ENCODE results near the gene CAPN1.

Gene CAPN1

DNA sequence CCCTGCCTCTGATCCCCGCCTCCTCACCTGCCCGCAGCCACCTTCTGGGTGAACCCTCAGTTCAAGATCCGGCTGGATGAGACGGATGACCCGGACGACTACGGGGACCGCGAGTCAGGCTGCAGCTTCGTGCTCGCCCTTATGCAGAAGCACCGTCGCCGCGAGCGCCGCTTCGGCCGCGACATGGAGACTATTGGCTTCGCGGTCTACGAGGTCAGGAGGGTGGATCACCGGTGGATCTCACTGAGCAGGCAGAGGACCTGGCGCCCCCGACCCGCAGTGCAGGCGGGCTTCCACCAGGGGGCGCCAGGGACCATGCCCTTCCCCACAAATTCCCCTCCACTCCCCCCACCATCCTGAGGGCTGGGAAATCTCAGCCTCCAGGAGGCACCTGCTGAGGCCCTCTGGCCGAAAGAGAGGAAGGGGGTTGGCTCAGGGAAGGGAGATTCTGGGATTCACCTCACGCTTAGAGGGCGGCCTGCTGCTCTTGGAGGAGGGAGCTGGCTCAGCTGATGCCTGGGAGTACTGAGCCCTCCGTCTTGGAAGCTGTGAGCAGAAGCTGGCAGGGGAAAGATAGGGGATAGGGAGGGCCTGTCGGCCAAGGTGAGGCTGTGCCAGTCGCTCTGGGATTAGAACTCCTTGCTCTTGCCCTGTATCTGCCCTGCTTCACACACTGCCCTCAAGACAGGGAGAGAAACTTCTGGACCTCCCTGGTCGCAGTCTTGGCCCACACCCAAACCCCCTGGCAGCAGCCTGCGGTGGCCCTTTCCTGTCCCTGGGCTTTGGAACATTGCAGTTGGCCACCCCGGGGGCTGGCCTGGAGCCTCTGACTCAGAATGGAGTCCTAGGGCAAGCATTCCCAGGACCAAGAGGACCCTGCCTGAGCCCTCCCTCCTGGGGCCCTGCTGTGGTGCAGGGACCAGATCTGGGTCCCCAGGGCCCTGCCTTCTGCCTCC, 23.2 kb downstream of the CAPN1 start:
- Mint-ChIP-seq H3K27ac (no peak overlapping the region), H3K27me3 (no peaks in the 10 kb centered on the region), H3K9me3 (no peaks in the 10 kb centered on the region), H3K4me1 (ENCODE audit: low read depth) (no peaks in the 10 kb centered on the region), H3K36me3 (ENCODE audit: low read depth) (peaks cover 8% of the 10 kb centered on the region), H3K4me3 (no peak overlapping the region)

- Mint-ChIP-seq H3K27ac (no peak overlapping the region), H3K9me3 (no peaks in the 10 kb centered on the region)
Observed at GRCh38 chr11:65205602-65205967, 23.9 kb downstream of the CAPN1 start.

GRCh38 chr11:65206441-65206841, 24.7 kb downstream of the CAPN1 start:
- peaks cover 6% of the 10 kb centered on the region for H3K36me3 Mint-ChIP-seq (ENCODE audit: low read depth)
- H3K9me3 Mint-ChIP-seq = no peaks in the 10 kb centered on the region
- no peaks in the 10 kb centered on the region for H3K4me1 Mint-ChIP-seq (ENCODE audit: low read depth)
- H3K27me3 Mint-ChIP-seq = no peaks in the 10 kb centered on the region
- H3K4me3 Mint-ChIP-seq = no peak overlapping the region
- H3K27ac Mint-ChIP-seq = no peak overlapping the region

More at GRCh38 chr11:65205602-65205967, 23.9 kb downstream of the CAPN1 start:
- H3K4me1 Mint-ChIP-seq (ENCODE audit: low read depth) = no peaks in the 10 kb centered on the region
- H3K27me3 Mint-ChIP-seq = no peaks in the 10 kb centered on the region
- no peak overlapping the region for H3K4me3 Mint-ChIP-seq
- H3K36me3 Mint-ChIP-seq (ENCODE audit: low read depth) = peaks cover 6% of the 10 kb centered on the region

DNA sequence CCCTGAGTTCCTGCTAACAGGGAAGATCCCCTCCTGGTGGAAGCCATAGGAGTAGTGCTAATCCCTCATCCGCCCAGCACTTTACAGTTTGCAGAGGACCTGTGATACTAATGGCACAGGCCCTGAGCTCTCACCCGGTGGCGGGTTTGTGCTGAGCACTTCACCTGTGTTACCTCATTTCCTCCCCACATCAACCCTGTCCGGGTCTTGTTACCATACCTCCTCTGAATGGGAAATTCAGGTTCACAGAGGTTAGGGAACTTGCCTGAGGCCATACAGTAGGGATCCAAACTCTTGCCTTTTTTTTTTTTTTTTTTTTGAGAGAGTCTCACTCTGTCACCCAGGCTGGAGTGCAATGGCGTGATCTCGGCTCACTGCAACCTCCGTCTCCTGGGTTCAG, 25.2 kb downstream of the CAPN1 start:
- H3K27ac Mint-ChIP-seq = no peak overlapping the region
- no peaks in the 10 kb centered on the region for H3K27me3 Mint-ChIP-seq
- H3K9me3 Mint-ChIP-seq = no peaks in the 10 kb centered on the region
- peaks cover 6% of the 10 kb centered on the region for H3K36me3 Mint-ChIP-seq (ENCODE audit: low read depth)
- no peaks in the 10 kb centered on the region for H3K4me1 Mint-ChIP-seq (ENCODE audit: low read depth)
- H3K4me3 Mint-ChIP-seq = no peak overlapping the region

DNA sequence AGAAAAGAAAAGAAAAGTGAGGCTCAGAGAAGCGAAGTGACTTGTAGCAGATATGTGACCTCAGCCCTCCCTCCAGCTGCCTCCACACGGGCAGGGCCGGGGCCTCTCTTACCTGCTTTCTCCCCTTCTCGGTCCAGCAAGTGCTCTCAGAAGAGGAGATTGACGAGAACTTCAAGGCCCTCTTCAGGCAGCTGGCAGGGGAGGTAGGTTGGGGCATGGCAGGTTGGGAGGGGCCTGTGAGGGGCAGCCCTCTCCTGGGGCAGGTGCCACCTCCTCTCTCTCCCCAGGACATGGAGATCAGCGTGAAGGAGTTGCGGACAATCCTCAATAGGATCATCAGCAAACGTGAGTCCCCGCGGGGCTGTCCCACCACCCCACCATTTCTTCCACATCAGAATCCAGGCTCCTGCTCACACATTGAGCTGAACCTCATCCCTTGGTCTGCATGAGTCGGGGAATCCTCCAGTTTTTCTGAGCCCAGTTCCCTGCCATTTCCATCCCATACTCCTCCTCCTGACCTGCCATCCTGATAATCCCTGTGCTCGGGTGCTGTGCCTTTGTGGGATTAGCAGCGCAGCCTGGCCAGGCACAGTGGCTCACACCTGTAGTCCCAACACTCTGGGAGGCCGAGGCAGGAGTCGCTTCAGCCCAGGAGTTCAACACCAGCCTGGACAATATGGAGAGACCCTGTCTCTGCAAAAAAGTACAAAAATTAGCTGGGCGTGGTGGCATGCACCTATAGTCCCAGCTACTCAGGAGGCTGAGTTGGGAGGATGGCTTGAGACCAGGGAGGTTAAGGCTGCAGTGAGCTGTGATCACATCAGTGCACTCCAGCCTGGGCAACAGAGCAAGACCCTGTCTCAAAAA, 26.4 kb downstream of the CAPN1 start:
- Mint-ChIP-seq H3K4me3 (no peak overlapping the region), H3K4me1 (ENCODE audit: low read depth) (peaks cover 7% of the 10 kb centered on the region), H3K27me3 (no peaks in the 10 kb centered on the region), H3K36me3 (ENCODE audit: low read depth) (peaks cover 6% of the 10 kb centered on the region), H3K9me3 (no peaks in the 10 kb centered on the region), H3K27ac (no peak overlapping the region)

GRCh38 chr11:65208785-65209710, 27.3 kb downstream of the CAPN1 start:
- H3K4me1 Mint-ChIP-seq (ENCODE audit: low read depth) = peaks cover 16% of the 10 kb centered on the region
- H3K9me3 Mint-ChIP-seq = no peaks in the 10 kb centered on the region
- peaks cover 6% of the 10 kb centered on the region for H3K36me3 Mint-ChIP-seq (ENCODE audit: low read depth)
- no peaks in the 10 kb centered on the region for H3K27me3 Mint-ChIP-seq
- no peak overlapping the region for H3K27ac Mint-ChIP-seq
- H3K4me3 Mint-ChIP-seq = no peak overlapping the region

- no peak overlapping the region for H3K27ac Mint-ChIP-seq
- no peaks in the 10 kb centered on the region for H3K9me3 Mint-ChIP-seq
- H3K36me3 Mint-ChIP-seq (ENCODE audit: low read depth) = no peaks in the 10 kb centered on the region
- H3K4me3 Mint-ChIP-seq = no peak overlapping the region
- peaks cover 23% of the 10 kb centered on the region for H3K4me1 Mint-ChIP-seq (ENCODE audit: low read depth)
- no peaks in the 10 kb centered on the region for H3K27me3 Mint-ChIP-seq
Observed at GRCh38 chr11:65209711-65210360, 28.1 kb downstream of the CAPN1 start.

DNA sequence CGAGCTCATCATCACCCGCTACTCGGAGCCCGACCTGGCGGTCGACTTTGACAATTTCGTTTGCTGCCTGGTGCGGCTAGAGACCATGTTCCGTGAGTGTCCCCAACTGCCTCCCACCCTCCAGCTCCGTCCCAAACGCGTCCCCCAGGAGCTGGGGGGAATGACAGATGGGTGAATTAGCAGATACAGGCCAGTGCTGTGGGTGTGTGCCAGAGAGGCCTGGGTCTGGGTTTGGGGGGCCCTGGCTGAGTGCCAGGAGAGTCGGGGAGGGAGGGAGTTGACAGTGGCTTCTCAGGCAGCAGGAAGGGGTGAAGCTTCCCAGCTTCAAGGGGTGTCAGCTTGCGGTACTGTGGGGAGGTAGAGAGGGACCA, 28.6 kb downstream of the CAPN1 start:
- Mint-ChIP-seq H3K27me3 (peaks cover under 1% of the 10 kb centered on the region), H3K9me3 (no peaks in the 10 kb centered on the region), H3K27ac (no peak overlapping the region), H3K4me1 (ENCODE audit: low read depth) (peaks cover 26% of the 10 kb centered on the region), H3K36me3 (ENCODE audit: low read depth) (peaks cover under 1% of the 10 kb centered on the region), H3K4me3 (no peak overlapping the region)

GRCh38 chr11:65210748-65211147, 29.0 kb downstream of the CAPN1 start:
- Mint-ChIP-seq H3K36me3 (ENCODE audit: low read depth) (peaks cover 4% of the 10 kb centered on the region), H3K9me3 (peaks cover 4% of the 10 kb centered on the region), H3K27me3 (peaks cover 4% of the 10 kb centered on the region), H3K4me3 (no peak overlapping the region), H3K4me1 (ENCODE audit: low read depth) (peaks cover 30% of the 10 kb centered on the region), H3K27ac (no peak overlapping the region)

DNA sequence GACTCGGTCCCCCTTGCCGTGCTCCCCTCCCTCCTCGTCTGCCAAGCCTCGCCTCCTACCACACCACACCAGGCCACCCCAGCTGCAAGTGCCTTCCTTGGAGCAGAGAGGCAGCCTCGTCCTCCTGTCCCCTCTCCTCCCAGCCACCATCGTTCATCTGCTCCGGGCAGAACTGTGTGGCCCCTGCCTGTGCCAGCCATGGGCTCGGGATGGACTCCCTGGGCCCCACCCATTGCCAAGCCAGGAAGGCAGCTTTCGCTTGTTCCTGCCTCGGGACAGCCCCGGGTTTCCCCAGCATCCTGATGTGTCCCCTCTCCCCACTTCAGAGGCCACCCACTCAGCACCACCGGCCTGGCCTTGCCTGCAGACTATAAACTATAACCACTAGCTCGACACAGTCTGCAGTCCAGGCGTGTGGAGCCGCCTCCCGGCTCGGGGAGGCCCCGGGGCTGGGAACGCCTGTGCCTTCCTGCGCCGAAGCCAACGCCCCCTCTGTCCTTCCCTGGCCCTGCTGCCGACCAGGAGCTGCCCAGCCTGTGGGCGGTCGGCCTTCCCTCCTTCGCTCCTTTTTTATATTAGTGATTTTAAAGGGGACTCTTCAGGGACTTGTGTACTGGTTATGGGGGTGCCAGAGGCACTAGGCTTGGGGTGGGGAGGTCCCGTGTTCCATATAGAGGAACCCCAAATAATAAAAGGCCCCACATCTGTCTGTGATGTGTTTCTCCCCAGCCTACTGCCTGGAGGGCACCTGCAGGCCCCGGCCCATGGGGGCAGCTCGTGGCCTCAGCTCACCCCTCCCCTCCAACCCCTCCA, 29.8 kb downstream of the CAPN1 start:
- no peak overlapping the region for H3K27ac Mint-ChIP-seq
- H3K4me3 Mint-ChIP-seq = no peak overlapping the region

GRCh38 chr11:65212226-65212801, 30.6 kb downstream of the CAPN1 start:
- Mint-ChIP-seq H3K4me1 (ENCODE audit: low read depth) (peaks cover 32% of the 10 kb centered on the region), H3K27me3 (peaks cover 5% of the 10 kb centered on the region), H3K4me3 (no peak overlapping the region), H3K9me3 (peaks cover 4% of the 10 kb centered on the region), H3K36me3 (ENCODE audit: low read depth) (peaks cover 6% of the 10 kb centered on the region), H3K27ac (no peak overlapping the region)

More for the DNA sequence above, 29.8 kb downstream of the CAPN1 start:
- peaks cover 32% of the 10 kb centered on the region for H3K4me1 Mint-ChIP-seq (ENCODE audit: low read depth)
- peaks cover 4% of the 10 kb centered on the region for H3K9me3 Mint-ChIP-seq
- H3K27me3 Mint-ChIP-seq = peaks cover 5% of the 10 kb centered on the region
- H3K36me3 Mint-ChIP-seq (ENCODE audit: low read depth) = peaks cover 6% of the 10 kb centered on the region

DNA sequence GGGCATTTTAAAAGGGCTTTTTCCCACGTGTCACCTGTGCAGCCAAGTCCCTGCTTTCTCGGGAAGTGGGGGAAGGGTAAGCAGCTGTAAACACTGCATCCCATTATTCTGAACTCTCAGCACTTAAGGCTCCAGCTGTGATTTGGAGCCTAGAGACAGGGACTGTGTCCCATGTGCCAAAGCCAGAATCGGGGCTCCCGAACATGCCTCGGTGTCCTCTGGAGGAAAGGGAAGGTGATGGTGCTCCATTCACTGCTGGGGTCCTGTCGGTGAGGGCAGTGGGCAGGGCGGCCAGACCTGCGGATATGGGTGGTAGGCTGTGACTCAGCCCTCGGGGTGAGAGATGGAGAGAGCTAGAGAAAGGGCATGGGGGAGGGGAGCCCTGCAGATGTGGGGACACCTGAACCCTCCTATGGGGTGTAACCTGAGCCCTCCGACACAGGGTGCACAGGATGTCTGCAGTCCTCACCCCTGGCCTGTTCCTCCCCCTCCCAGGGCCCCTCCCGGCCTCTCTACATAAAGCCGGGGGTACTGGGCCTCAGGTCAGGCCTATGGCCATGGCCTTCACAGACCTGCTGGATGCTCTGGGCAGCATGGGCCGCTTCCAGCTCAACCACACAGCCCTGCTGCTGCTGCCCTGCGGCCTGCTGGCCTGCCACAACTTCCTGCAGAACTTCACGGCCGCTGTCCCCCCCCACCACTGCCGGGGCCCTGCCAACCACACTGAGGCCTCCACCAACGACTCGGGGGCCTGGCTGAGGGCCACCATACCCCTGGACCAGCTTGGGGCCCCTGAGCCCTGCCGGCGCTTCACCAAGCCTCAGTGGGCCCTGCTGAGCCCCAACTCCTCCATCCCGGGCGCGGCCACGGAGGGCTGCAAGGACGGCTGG, 31.8 kb downstream of the CAPN1 start:
- H3K27ac Mint-ChIP-seq = no peak overlapping the region
- H3K9me3 Mint-ChIP-seq = peaks cover 4% of the 10 kb centered on the region
- peaks cover 5% of the 10 kb centered on the region for H3K27me3 Mint-ChIP-seq
- H3K4me3 Mint-ChIP-seq = no peak overlapping the region
- peaks cover 6% of the 10 kb centered on the region for H3K36me3 Mint-ChIP-seq (ENCODE audit: low read depth)
- peaks cover 32% of the 10 kb centered on the region for H3K4me1 Mint-ChIP-seq (ENCODE audit: low read depth)

Data from stimulated activated naive CD8-positive, alpha-beta T cell treated with anti-CD3 and anti-CD28 coated beads, Interleukin-15, Interleukin-2, amounts not matched to agents 100 ng/mL and 50 ng/mL, for 24 hours (primary cell).